HEK293T (cell line): Measurements from ENCODE around the gene WBP2.

Source experiments
- BHLHE40 ChIP-seq: fragments of 450-650 bp; IDR thresholded peaks from 2 replicates; pipeline ENCODE4 v1.6.1; 2016; ENCODE audit warnings: mild to moderate bottlenecking, moderate library complexity, borderline replicate concordance
- CTBP1 ChIP-seq: fragments of 450-650 bp; IDR thresholded peaks from 2 replicates; pipeline ENCODE4 v1.6.1; 2016; ENCODE audit warnings: borderline replicate concordance
- FOXK2 ChIP-seq: fragments of 450-650 bp; IDR thresholded peaks from 2 replicates; pipeline ENCODE4 v1.6.1; 2016; ENCODE audit warnings: mild to moderate bottlenecking
- FOXM1 ChIP-seq: fragments of 450-650 bp; IDR thresholded peaks from 2 replicates; pipeline ENCODE4 v1.6.1; 2017; ENCODE audit warnings: mild to moderate bottlenecking, borderline replicate concordance
- L3MBTL2 ChIP-seq: fragments of 450-650 bp; conservative IDR thresholded peaks from 2 replicates; pipeline ENCODE4 v1.6.1; 2016; ENCODE audit warnings: mild to moderate bottlenecking
- LEF1 ChIP-seq: fragments of 450-650 bp; IDR thresholded peaks from 2 replicates; pipeline ENCODE4 v1.6.1; 2017; ENCODE audit warnings: mild to moderate bottlenecking, borderline replicate concordance
- SP1 ChIP-seq: fragments of 450-650 bp; IDR thresholded peaks from 2 replicates; pipeline ENCODE4 v1.6.1; 2017
- ZNF384 ChIP-seq: fragments of 450-650 bp; IDR thresholded peaks from 2 replicates; pipeline ENCODE4 v1.6.1; 2016

DNA sequence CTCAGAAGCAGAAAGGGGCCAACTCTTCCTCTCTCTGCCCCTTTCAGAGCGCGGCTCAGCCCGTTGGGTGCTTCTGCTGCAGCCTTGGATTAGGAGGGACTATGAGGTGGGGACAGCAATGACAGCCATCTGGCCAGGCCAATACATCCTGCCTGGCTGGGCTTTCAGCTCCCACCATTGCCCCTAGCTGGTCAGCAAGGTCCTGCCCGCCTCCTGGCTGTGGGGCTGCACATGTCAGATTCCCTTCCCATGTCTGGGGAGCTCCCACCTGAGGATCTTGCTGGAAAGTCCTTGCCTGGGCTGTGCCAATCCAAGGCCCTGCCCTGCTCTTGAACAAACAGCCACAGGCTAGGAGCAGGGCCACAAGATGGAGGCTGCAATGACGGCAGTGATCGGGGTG is 33.3 kb upstream of the WBP2 start:
- TF ChIP-seq SP1: no peak
- no peak for TF ChIP-seq FOXK2
- TF ChIP-seq FOXM1: no peak
- no peak for TF ChIP-seq ZNF384
- no peak for TF ChIP-seq L3MBTL2
- no peak for TF ChIP-seq CTBP1
- no peak for TF ChIP-seq LEF1
- TF ChIP-seq BHLHE40: no peak
